HG03095 (cell line): ENCODE data around the gene AGBL4.

ENCODE experiments used
- ATAC-seq: cut with Tn5 transposase; IDR thresholded peaks from one replicate; pipeline ENCODE4 v1.9.1; 2021; ENCODE audit warnings: moderate library complexity; ENCODE audit not compliant: unreplicated experiment

The AGBL4 gene

GRCh38 chr1:49723662-49724061 is 300.1 kb downstream of the AGBL4 start:
- ATAC-seq: no peak

GRCh38 chr1:49694251-49694827 is 329.4 kb downstream of the AGBL4 start:
- ATAC-seq: no peak

- ATAC-seq: no peak
Observed at GRCh38 chr1:49686107-49686506, 337.6 kb downstream of the AGBL4 start.

- no peak for ATAC-seq
Observed at GRCh38 chr1:49677706-49678105, 346.0 kb downstream of the AGBL4 start.

GRCh38 chr1:49651136-49651535 is 372.6 kb downstream of the AGBL4 start:
- no peak for ATAC-seq

- no peak for ATAC-seq
Observed at GRCh38 chr1:49630156-49630555, 393.6 kb downstream of the AGBL4 start.

GRCh38 chr1:49627781-49628180 is 396.0 kb downstream of the AGBL4 start:
- no peak for ATAC-seq

GRCh38 chr1:49626472-49626871 is 397.3 kb downstream of the AGBL4 start:
- ATAC-seq: no peak

GRCh38 chr1:49622877-49623276 is 400.9 kb downstream of the AGBL4 start:
- ATAC-seq: no peak

- no peak for ATAC-seq
Observed at GRCh38 chr1:49606082-49606481, 417.7 kb downstream of the AGBL4 start.

- no peak for ATAC-seq
Observed at GRCh38 chr1:49597436-49597835, 426.3 kb downstream of the AGBL4 start.

- ATAC-seq: no peak
Observed at GRCh38 chr1:49576327-49576901, 447.3 kb downstream of the AGBL4 start.

GRCh38 chr1:49556676-49557234 is 467.0 kb downstream of the AGBL4 start:
- no peak for ATAC-seq

GRCh38 chr1:49552101-49552500 is 471.7 kb downstream of the AGBL4 start:
- no peak for ATAC-seq

GRCh38 chr1:49544615-49545014 is 479.1 kb downstream of the AGBL4 start:
- no peak for ATAC-seq

- no peak for ATAC-seq
Observed at GRCh38 chr1:49541096-49541752, 482.5 kb downstream of the AGBL4 start.

GRCh38 chr1:49527606-49528305 is 496.0 kb downstream of the AGBL4 start:
- no peak for ATAC-seq

- ATAC-seq: no peak
Observed at GRCh38 chr1:49526672-49527071, 497.1 kb downstream of the AGBL4 start.

- ATAC-seq: no peak
Observed at GRCh38 chr1:49523764-49524163, 500.0 kb downstream of the AGBL4 start.

- no peak for ATAC-seq
Observed at GRCh38 chr1:49466961-49467360, 556.8 kb downstream of the AGBL4 start.

- no peak for ATAC-seq
Observed at GRCh38 chr1:49465486-49466185, 558.1 kb downstream of the AGBL4 start.
